Activated naive CD4-positive, alpha-beta T cell treated with anti-CD3 and anti-CD28 coated beads for 36 hours (primary cell): ENCODE measurements around the gene PTX4. TPM values are rescaled to one million over a fixed set of nuclear protein-coding genes. Genes with fewer than 3 reads are reported as not detected.
"Not testable (repeated sequence)": the region's sequence is repeated elsewhere in the genome, so short reads cannot be mapped to it uniquely, and the experiment has no call there.

Source experiments
- CTCF ChIA-PET: fragments of 350-600 bp; sonication (Branson Sonifier 250); formaldehyde crosslinking; loops from one replicate; lab custom pipeline; 2021; ENCODE audit warnings: antibody characterized with exemption; lab: Charles Lee
- DNase-seq: peaks from one replicate; pipeline ENCODE4 v3.0.0-alpha.2; 2020
- H3K27ac Mint-ChIP-seq: one replicate; pipeline ENCODE4 v1.8.0; 2021; ENCODE audit warnings: mild to moderate bottlenecking, mixed read lengths
- H3K27me3 Mint-ChIP-seq: one replicate; pipeline ENCODE4 v1.8.0; 2021; ENCODE audit warnings: low read depth, mixed read lengths
- H3K36me3 Mint-ChIP-seq: one replicate; pipeline ENCODE4 v1.8.0; 2021; ENCODE audit warnings: low read depth, mixed read lengths
- H3K4me1 Mint-ChIP-seq: one replicate; pipeline ENCODE4 v1.8.0; 2021; ENCODE audit warnings: low read depth, mixed read lengths
- H3K4me3 Mint-ChIP-seq: one replicate; pipeline ENCODE4 v1.8.0; 2021; ENCODE audit warnings: mild to moderate bottlenecking, moderate library complexity, mixed read lengths
- H3K9me3 Mint-ChIP-seq: one replicate; pipeline ENCODE4 v1.8.0; 2021; ENCODE audit warnings: mixed read lengths
- intact Hi-C: fragments of 100-400 bp; cut with micrococcal nuclease; formaldehyde crosslinking; loops from one replicate; pipeline ENCODE4 v1.15.1; 2023
- total RNA-seq, 2 experiments: library from RNA; stranded (reverse); gene quantifications; one replicate each; pipeline ENCODE4 v1.2.3, GENCODE V29; 2021

The PTX4 gene
- total RNA-seq, 2 experiments from 2014 or later, result not detected

GRCh38 chr16:1485847-1486496, 2.8 kb downstream of the PTX4 start:
- no peaks in the 10 kb centered on the region for H3K4me1 Mint-ChIP-seq
- H3K36me3 Mint-ChIP-seq, result no peaks in the 10 kb centered on the region
- H3K27ac Mint-ChIP-seq, result no peak overlapping the region
- intact Hi-C loops, result no loop called here
- no peak overlapping the region for H3K4me3 Mint-ChIP-seq
- no peak for DNase-seq
- H3K9me3 Mint-ChIP-seq, result no peaks in the 10 kb centered on the region
- H3K27me3 Mint-ChIP-seq, result no peaks in the 10 kb centered on the region
- CTCF ChIA-PET, result no interaction called here

GRCh38 chr16:1481906-1482835, 6.6 kb downstream of the PTX4 start:
- CTCF ChIA-PET, result no interaction called here
- Mint-ChIP-seq H3K4me3 (no peak overlapping the region), H3K9me3 (peaks cover 3% of the 10 kb centered on the region)

DNA sequence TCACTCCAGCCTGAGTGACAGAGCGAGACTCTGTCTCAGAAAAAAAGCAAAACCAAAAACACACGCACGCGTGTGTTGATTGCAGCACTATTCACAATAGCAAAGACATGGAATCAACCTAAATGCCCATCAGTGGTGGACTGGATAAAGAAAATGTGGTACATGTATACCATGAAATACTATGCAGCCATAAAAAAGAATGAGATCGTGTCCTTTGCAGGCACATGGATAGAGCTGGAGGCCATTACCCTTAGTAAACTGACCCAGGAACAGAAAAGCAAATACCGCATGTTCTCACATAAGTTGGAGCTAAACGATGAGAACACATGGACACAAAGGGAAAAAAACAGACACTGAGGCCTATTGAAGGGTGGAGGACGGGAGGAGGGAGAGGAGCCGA, 9.8 kb downstream of the PTX4 start:
- H3K27me3 Mint-ChIP-seq, DNase-seq, H3K36me3 Mint-ChIP-seq, H3K9me3 Mint-ChIP-seq, H3K4me3 Mint-ChIP-seq, CTCF ChIA-PET, H3K4me1 Mint-ChIP-seq, H3K27ac Mint-ChIP-seq: not testable (repeated sequence)
- intact Hi-C loops, result loop anchor here (5.0 kb wide), 1 partner anchor 228 kb away; the partner anchor contains the start of gene MAPK8IP3

More at GRCh38 chr16:1481906-1482835, 6.6 kb downstream of the PTX4 start:
- Mint-ChIP-seq H3K4me1 (no peaks in the 10 kb centered on the region), H3K27me3 (no peaks in the 10 kb centered on the region), H3K27ac (no peak overlapping the region), H3K36me3 (no peaks in the 10 kb centered on the region)
- DNase-seq, result no peak
- intact Hi-C loops, result no loop called here

DNA sequence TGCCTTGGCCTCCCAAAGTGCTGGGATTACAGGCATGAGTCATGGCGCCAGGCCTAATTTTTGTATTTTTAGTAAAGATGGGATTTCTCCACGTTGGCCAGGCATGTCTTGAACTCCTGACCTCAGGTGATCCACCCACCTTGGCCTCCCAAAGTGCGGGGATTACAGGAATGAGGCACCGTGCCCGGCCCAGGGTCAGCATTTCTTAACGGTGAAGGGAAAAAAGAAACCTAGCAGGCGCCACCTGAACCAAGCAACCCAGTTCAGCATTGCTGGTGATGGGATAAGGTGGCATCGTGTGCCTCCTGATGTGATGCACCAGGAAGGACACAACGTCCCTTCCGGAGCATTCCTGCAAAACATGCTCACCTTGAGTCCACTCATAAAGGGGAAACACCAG, 11.7 kb downstream of the PTX4 start:
- Mint-ChIP-seq H3K27me3 (no peaks in the 10 kb centered on the region), H3K27ac (no peak overlapping the region), H3K9me3 (peaks cover 3% of the 10 kb centered on the region), H3K36me3 (peaks cover 1% of the 10 kb centered on the region), H3K4me1 (peaks cover 20% of the 10 kb centered on the region), H3K4me3 (no peak overlapping the region)
- CTCF ChIA-PET, result no interaction called here
- DNase-seq, result no peak
- intact Hi-C loops, result loop anchor here (5.0 kb wide), 1 partner anchor 230 kb away; the partner anchor contains the start of gene MAPK8IP3

DNA sequence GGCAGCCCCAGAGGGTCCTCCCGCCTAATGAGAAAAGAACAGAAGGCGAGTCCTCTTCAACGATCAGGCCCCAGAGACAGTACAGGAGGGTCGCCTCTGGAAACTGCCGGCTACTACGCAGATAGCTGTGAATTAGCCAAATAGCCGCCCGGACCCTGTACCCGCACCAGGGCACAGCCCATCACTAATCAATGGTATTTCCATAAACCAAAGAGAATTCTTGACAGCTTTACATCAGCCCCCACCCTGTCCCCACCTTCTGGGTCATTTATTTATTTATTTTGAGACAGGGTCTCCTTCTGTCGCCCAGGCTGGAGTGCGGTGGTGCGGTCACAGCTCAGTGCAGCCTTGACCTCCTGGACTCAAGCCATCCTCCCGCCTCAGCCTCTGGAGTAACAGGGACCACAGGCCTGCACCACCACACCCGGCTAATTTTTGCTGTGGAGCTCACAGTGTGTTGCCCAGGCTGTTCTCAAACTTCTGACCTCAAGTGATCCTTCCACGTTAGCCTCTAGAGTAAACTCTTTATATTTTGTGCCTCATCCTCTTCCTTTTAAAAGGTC, 13.1 kb downstream of the PTX4 start:
- no peaks in the 10 kb centered on the region for H3K27me3 Mint-ChIP-seq
- CTCF ChIA-PET, result no interaction called here
- H3K4me3 Mint-ChIP-seq, result peak overlapping the region; percentile 85
- no peak for DNase-seq
- peaks cover 33% of the 10 kb centered on the region for H3K4me1 Mint-ChIP-seq
- peaks cover 3% of the 10 kb centered on the region for H3K9me3 Mint-ChIP-seq
- H3K27ac Mint-ChIP-seq, result peak overlapping the region; percentile 82
- intact Hi-C loops, result loop anchor here (1.0 to 5.0 kb wide), 3 partner anchors 18 to 232 kb away; partner anchors contain the start of genes MAPK8IP3 and TELO2
- H3K36me3 Mint-ChIP-seq, result peaks cover 1% of the 10 kb centered on the region

DNA sequence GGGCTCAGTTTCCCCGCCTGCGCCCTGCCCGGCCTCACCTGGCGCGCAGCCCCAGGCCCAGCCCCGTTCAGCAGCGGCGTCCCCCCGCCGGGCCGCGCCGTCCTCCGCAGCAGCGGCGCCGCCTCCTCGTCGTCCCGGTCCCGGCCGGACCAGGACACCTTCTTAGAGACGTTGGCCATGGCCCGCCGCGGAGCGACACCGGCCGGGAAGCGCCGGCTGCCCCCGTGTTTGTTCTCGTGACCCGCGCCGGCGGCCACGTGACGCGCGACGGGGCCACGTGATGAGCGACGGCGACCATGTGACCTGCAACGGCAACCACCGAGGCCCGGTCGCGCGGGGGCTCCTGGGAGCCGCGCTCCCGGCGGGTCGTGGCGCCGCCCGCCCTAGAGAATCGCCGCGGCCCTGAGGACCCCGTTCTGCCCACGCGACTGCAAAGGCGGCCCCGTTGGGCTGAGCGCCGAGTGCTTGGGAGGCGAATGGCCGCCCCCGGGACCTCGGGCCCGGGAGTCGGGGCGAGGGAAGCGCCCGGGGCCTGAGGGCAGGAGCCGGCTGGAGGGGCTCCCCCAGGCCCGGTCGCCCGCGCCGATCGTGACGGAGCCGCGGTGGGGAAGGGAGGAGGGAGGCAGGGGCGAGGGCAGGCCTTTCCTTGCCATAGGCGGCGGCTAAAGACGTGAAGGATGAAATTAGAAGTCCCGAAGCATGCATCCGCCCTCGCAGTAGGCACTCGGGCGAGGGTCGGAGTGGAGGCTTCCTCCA, 13.8 kb downstream of the PTX4 start, which contains the start of gene CLCN7:
Gene CLCN7, minus strand, starts transcription at position 233 of the 756 bp plus-strand sequence. Its CDS starts 54 bp downstream, at position 179.
- H3K4me1 Mint-ChIP-seq, result peaks cover 36% of the 10 kb centered on the region
- peaks cover 3% of the 10 kb centered on the region for H3K9me3 Mint-ChIP-seq
- intact Hi-C loops, result loop anchor here (1.0 to 5.0 kb wide), 3 partner anchors 18 to 232 kb away; partner anchors contain the start of genes MAPK8IP3 and TELO2
- no peaks in the 10 kb centered on the region for H3K27me3 Mint-ChIP-seq
- CTCF ChIA-PET, result no interaction called here
- peak within 1 kb of the TSS; percentile 85 for H3K4me3 Mint-ChIP-seq
- peak; percentile 90 for DNase-seq
- H3K36me3 Mint-ChIP-seq, result peaks cover 1% of the 10 kb centered on the region
- peak within 1 kb of the TSS; percentile 82 for H3K27ac Mint-ChIP-seq

GRCh38 chr16:1474082-1474795, 14.5 kb downstream of the PTX4 start:
- no peak overlapping the region for H3K27ac Mint-ChIP-seq
- CTCF ChIA-PET, result interaction anchor here (0.7 kb wide), 1 partner anchor 91 kb away, joined by 4 read pairs; no protein-coding TSS in a partner anchor
- intact Hi-C loops, result loop anchor here (2.0 kb wide), 1 partner anchor 61 kb away; no protein-coding TSS in a partner anchor
- DNase-seq, result no peak
- H3K9me3 Mint-ChIP-seq, result peaks cover 3% of the 10 kb centered on the region
- peak overlapping the region; percentile 67 for H3K4me3 Mint-ChIP-seq
- peaks cover 40% of the 10 kb centered on the region for H3K4me1 Mint-ChIP-seq
- peaks cover 1% of the 10 kb centered on the region for H3K36me3 Mint-ChIP-seq
- no peaks in the 10 kb centered on the region for H3K27me3 Mint-ChIP-seq

DNA sequence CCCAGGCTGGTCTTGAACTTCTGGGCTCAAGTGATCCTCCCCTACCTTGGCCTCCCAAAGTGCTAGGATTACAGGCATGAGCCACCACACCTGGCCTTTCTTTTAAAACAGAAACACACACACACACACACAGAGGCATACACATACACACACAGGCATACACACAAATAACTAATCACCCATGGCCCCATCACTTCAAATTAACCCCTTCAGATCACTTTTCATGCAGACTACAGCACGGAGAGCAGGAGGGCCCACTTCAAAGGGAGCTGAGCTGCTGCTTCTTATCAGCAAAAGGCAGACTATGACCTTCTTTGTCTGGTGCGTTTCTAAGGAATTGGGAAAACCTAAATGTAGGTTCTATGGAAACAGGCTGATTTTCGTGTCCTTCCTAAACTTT, 15.8 kb downstream of the PTX4 start:
- DNase-seq, result no peak
- peak overlapping the region; percentile 37 for H3K4me3 Mint-ChIP-seq
- CTCF ChIA-PET, result interaction anchor here (0.6 to 1.2 kb wide), 2 partner anchors 18 to 74 kb away, joined by 3 to 4 read pairs; no protein-coding TSS in a partner anchor
- no peaks in the 10 kb centered on the region for H3K9me3 Mint-ChIP-seq
- H3K27ac Mint-ChIP-seq, result no peak overlapping the region
- no peaks in the 10 kb centered on the region for H3K27me3 Mint-ChIP-seq
- H3K4me1 Mint-ChIP-seq, result peaks cover 40% of the 10 kb centered on the region
- peaks cover 1% of the 10 kb centered on the region for H3K36me3 Mint-ChIP-seq
- intact Hi-C loops, result no loop called here

DNA sequence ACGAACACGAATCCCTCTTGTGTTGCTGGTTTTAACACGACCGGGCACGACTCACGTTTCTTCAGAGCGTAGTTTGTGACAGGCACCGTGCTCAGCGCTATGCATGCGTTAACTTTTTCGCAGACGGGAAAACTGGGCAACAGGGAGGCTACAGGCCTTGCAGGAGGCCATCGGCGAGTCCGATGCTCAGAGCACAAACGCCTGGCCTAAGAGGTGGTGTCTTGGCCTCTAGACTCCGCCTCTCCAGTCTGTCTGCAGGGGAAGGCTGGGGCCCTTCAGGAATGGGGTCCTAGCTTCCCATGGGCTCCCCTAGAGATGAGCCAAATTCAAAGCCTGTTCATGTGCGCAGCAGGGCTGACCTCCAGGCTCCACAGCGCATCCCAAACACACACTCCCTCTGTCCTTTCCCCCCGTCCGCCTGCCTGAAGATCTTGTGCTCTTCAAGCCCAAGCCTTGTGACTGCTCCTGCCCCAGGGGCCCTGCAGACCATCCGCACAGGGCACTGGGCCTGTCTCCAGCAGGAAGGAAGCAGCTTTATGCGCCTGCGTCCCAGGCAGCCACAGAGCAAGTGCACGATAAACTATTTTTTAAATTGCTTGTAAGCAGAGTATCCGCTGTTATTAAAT, 17.1 kb downstream of the PTX4 start:
- Mint-ChIP-seq H3K27ac (no peak overlapping the region), H3K36me3 (peaks cover 1% of the 10 kb centered on the region), H3K9me3 (no peaks in the 10 kb centered on the region), H3K4me3 (no peak overlapping the region), H3K4me1 (peaks cover 40% of the 10 kb centered on the region), H3K27me3 (no peaks in the 10 kb centered on the region)
- CTCF ChIA-PET, result no interaction called here
- intact Hi-C loops, result no loop called here
- no peak for DNase-seq

GRCh38 chr16:1470481-1471251, 18.1 kb downstream of the PTX4 start:
- H3K4me1 Mint-ChIP-seq, result peaks cover 37% of the 10 kb centered on the region
- no peak overlapping the region for H3K4me3 Mint-ChIP-seq
- intact Hi-C loops, result no loop called here
- no peak for DNase-seq
- peaks cover 1% of the 10 kb centered on the region for H3K36me3 Mint-ChIP-seq
- H3K9me3 Mint-ChIP-seq, result no peaks in the 10 kb centered on the region
- CTCF ChIA-PET, result no interaction called here
- no peaks in the 10 kb centered on the region for H3K27me3 Mint-ChIP-seq
- H3K27ac Mint-ChIP-seq, result no peak overlapping the region
